Gastrocnemius medialis (tissue), 4 donors: ENCODE measurements around the gene PRELID1. TPM values are rescaled to one million over a fixed set of nuclear protein-coding genes. Genes with fewer than 3 reads are reported as not detected.

Experiments used
- ATAC-seq, 2 donors: fragments of 150-250 bp; one replicate each; pipeline ENCODE4 v1.9.1; 2016
- DNase-seq, 2 donors: peaks; one replicate each; pipeline ENCODE4 v3.0.0-alpha.2; 2019
- H3K27ac ChIP-seq, 4 donors: fragments of 200-600 bp; sonication (generic); 1 replicate in 1 of 4; 2 replicates in 3 of 4; pipeline ENCODE4 v1.5.1; 2016 to 2018; ENCODE audit warnings: mild to moderate bottlenecking in 2 of 4, moderate library complexity in 1 of 4
- H3K27me3 ChIP-seq, 3 donors: fragments of 200-600 bp; sonication (generic) in 2 of 3; 1 replicate in 1 of 3; 2 replicates in 2 of 3; pipeline versions ENCODE4 v1.5.1 to v1.6.0; 2016 to 2019; ENCODE audit warnings: mild to moderate bottlenecking in 1 of 3, moderate library complexity in 1 of 3
- H3K36me3 ChIP-seq, 2 donors: fragments of 200-600 bp; sonication (generic) in 1 of 2; one replicate each; pipeline ENCODE4 v1.5.1; 2017 to 2018
- H3K4me1 ChIP-seq, 2 donors: fragments of 200-600 bp; sonication (generic) in 1 of 2; one replicate each; pipeline ENCODE4 v1.5.1; 2016 to 2017; ENCODE audit warnings: mild to moderate bottlenecking in 2 of 2
- H3K4me3 ChIP-seq, 4 donors: fragments of 200-600 bp; sonication (generic) in 3 of 4; 1 replicate in 1 of 4; 2 replicates in 3 of 4; pipeline ENCODE4 v1.5.1; 2016 to 2019; ENCODE audit warnings: mild to moderate bottlenecking in 2 of 4
- H3K9me3 ChIP-seq, 3 donors: fragments of 200-600 bp; sonication (generic) in 2 of 3; 1 replicate in 1 of 3; 2 replicates in 2 of 3; pipeline ENCODE4 v1.5.1; 2016 to 2019
- POLR2A ChIP-seq, 2 donors: fragments of 450-650 bp; IDR thresholded peaks; one replicate each; pipeline ENCODE4 v1.6.1; 2017; ENCODE audit warnings: antibody characterized with exemption in 2 of 2, mild to moderate bottlenecking in 2 of 2, moderate library complexity in 2 of 2
- in situ Hi-C, 4 donors: fragments of 200-750 bp; cut with MboI; loops; one replicate each; pipeline versions ENCODE4 v1.15.0 to v1.8.0; 2017; ENCODE audit warnings: low sequenced_read_pairs in 4 of 4
- intact Hi-C: fragments of 100-400 bp; cut with DNase I; formaldehyde crosslinking; loops from one replicate; pipeline ENCODE4 v1.15.1; 2023; ENCODE audit warnings: low total_unique reads
- total RNA-seq, 4 donors: library from RNA; depleted of rRNA; stranded (reverse); fragments of >200 nt; gene quantifications; one replicate each; pipeline versions ENCODE4 v1.1.0 to v1.2.3, GENCODE V29; 2016
- TF ChIP-seq, protein P1 (sequence below), 5 experiments: fragments of 450-650 bp in 3 of 5; fragments of 200-600 bp in 2 of 5; sonication (generic) in 2 of 5; IDR thresholded peaks in 4 of 5; conservative IDR thresholded peaks in 1 of 5; 1 replicate in 4 of 5; 2 replicates in 1 of 5; pipeline ENCODE4 v1.5.1; 2016 to 2019; ENCODE audit warnings: antibody characterized with exemption in 5 of 5, mild to moderate bottlenecking in 3 of 5, moderate library complexity in 3 of 5

PRELID1 gene
- total RNA-seq, 4 donors from 2014 or later = 13.4 to 45.8 (median 28.2) TPM

DNA sequence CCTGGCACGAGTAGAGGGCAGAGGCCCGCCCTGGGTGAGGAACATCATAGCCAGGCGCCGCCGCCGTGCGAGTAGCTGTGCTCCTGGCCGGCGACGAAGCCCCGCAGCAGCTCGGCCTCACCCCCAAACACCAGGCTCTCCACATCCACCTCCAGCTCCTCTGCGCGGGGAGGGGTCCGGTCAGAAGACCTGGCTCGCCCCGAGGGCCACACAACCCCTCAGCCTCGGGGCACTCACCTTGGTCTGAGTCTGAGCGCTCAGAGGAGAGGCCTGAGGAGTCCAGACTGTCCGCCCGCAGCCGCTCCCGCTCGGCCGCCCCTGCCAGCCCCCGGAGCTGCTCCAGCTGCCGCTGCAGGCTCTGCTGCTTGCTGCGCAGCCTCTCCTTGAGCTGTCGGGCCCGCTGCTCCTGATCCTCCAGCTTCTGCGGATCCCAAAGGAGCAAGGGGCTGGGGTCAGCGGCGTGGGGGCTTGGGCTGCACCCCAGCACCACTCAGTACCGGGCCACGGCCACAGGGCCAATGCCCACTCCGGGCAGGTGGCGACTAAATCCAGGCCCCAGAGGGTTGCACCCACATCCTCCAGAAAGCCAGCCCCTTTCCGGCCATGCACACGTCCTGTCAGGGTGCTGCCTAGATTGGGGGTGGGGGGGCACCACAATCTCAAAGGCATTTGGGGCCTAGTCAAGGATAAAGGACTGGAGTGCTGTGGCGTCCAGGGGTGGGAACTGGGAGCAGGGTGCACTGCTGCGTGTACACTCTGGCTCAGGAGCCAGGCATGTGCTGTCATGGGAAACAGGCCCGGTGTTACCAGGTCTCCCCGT, 4.2 kb downstream of the PRELID1 start:
- TF ChIP-seq POLR2A (IDR thresholded peaks at IDR 0.05) = no peak
- TF ChIP-seq, protein P1, sequence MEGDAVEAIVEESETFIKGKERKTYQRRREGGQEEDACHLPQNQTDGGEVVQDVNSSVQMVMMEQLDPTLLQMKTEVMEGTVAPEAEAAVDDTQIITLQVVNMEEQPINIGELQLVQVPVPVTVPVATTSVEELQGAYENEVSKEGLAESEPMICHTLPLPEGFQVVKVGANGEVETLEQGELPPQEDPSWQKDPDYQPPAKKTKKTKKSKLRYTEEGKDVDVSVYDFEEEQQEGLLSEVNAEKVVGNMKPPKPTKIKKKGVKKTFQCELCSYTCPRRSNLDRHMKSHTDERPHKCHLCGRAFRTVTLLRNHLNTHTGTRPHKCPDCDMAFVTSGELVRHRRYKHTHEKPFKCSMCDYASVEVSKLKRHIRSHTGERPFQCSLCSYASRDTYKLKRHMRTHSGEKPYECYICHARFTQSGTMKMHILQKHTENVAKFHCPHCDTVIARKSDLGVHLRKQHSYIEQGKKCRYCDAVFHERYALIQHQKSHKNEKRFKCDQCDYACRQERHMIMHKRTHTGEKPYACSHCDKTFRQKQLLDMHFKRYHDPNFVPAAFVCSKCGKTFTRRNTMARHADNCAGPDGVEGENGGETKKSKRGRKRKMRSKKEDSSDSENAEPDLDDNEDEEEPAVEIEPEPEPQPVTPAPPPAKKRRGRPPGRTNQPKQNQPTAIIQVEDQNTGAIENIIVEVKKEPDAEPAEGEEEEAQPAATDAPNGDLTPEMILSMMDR (IDR thresholded peaks at IDR 0.05 in 4 of 5, conservative IDR thresholded peaks at IDR 0.05 in 1 of 5) = no peak
- Histone ChIP-seq H3K36me3 (peaks cover 0 to 22% of the 10 kb centered on the region in 2 donors), H3K27me3 (no peaks in the 10 kb centered on the region), H3K9me3 (no peaks in the 10 kb centered on the region), H3K4me1 (peaks cover 35 to 45% of the 10 kb centered on the region in 2 donors), H3K4me3 (no peak overlapping the region), H3K27ac (peak overlapping the region; percentile 63 to 79 (median 76))
- in situ Hi-C loops (loop anchor here in 1 of 4 donors (10.0 kb wide), 1 partner anchor 183 kb away; no protein-coding TSS in a partner anchor), intact Hi-C loops (no loop called here)
- DNase-seq (no peak), ATAC-seq (no peak)

DNA sequence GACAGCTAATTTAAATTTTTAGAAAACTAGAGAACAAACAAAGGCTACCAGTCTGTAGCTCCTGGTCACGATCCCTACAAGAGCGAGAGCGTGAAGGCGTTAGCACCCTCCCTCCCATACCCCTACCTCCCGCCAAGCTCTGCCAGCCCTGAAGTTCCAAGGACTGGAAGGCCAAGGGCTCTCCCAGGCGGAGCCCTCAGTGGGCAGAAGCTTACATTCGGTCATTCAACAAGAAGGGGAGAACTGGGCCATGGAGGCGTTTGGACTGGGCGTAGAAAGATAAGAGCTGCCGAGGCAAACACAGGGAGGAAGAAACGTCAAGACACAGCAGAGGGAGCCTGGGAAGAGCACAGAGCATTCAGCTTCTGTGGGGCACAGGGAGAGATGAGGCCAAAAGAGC, 5.1 kb downstream of the PRELID1 start:
- H3K36me3 ChIP-seq = peaks cover 0 to 22% of the 10 kb centered on the region in 2 donors
- no peak for TF ChIP-seq POLR2A (IDR thresholded peaks at IDR 0.05)
- TF ChIP-seq, protein P1 (IDR thresholded peaks at IDR 0.05 in 4 of 5, conservative IDR thresholded peaks at IDR 0.05 in 1 of 5) = no peak
- H3K27ac ChIP-seq = peak overlapping the region; percentile 63 to 79 (median 76)
- intact Hi-C loops (no loop called here), in situ Hi-C loops (loop anchor here in 1 of 4 donors (10.0 kb wide), 1 partner anchor 184 kb away; no protein-coding TSS in a partner anchor)
- ATAC-seq = no peak
- H3K4me3 ChIP-seq = no peak overlapping the region
- H3K27me3 ChIP-seq = no peaks in the 10 kb centered on the region
- DNase-seq = no peak
- peaks cover 37 to 41% of the 10 kb centered on the region in 2 donors for H3K4me1 ChIP-seq
- no peaks in the 10 kb centered on the region for H3K9me3 ChIP-seq

DNA sequence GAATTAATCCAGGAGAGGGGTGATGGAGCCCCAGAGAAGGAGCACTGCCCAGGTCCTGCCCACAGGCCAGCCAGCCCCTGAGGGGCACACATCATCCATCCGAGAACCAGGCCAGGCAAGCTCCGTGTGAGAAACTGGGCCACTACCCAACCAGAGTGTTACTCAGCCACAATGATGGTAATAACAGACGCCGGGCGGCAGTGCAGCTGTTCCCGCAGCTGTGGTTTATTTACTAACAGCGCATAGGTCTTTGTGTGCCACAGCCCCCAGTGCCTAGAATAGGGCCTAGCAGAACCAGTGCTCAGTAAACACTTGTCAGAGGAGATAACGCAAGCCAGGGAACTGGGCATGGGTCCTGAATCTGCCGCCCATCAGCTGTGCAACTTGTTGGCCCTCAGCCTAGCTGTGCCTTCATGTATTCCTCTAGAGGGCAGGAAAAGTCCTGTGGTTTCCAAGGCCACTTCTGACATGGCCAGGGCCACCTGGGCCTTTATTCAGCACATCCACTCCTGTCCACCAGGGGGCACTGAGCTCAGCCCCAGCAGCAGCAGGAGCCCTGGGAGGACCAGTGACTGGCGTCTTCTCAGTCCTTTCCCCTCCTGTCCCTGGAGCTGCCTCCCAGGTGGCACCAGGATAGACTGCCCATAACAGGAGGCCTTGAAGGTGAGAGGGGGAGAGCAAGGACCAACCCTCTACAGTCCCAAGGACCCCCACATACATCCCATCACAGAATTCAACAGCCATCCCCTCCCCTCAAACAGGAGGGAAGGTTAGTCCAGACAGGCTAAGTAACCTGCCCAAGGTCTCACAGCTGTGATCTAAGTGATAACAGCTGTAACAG, 6.0 kb downstream of the PRELID1 start:
- H3K4me1 ChIP-seq = peaks cover 32 to 38% of the 10 kb centered on the region in 2 donors
- H3K36me3 ChIP-seq = peaks cover 0 to 22% of the 10 kb centered on the region in 2 donors
- H3K9me3 ChIP-seq = no peaks in the 10 kb centered on the region
- in situ Hi-C loops = loop anchor here in 1 of 4 donors (10.0 kb wide), 1 partner anchor 185 kb away; no protein-coding TSS in a partner anchor
- DNase-seq (peak; percentile 63 to 89), ATAC-seq (peak; percentile 57 to 71)
- TF ChIP-seq, protein P1 (IDR thresholded peaks at IDR 0.05 in 4 of 5, conservative IDR thresholded peaks at IDR 0.05 in 1 of 5) = peak; percentile 83 to 95 (median 87)
- TF ChIP-seq POLR2A (IDR thresholded peaks at IDR 0.05) = no peak
- H3K4me3 ChIP-seq = no peak overlapping the region
- peak overlapping the region; percentile 63 to 79 (median 76) for H3K27ac ChIP-seq
- H3K27me3 ChIP-seq = no peaks in the 10 kb centered on the region
- intact Hi-C loops = loop anchor here (5.0 kb wide), 2 partner anchors 58 to 148 kb away; no protein-coding TSS in a partner anchor

DNA sequence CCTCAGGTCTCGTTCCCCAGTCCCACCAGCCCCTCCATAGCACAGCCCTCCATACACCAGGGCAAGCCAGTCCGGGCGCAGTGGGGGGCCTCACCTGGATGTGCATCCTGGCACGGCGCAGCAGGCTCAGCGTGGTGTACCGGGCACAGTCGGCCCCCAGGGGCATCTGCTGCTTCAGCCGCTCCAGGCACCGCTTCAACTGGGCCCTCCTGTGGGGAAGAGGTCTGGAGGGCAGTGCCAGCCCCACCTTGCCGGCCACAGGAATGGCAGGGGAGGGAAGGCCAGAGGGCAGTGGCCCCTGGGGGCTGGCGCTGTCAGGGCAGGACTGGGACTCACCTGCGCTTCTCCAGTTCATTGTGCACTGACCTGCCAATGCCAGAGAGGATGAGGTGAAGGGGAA, 6.7 kb downstream of the PRELID1 start:
- Histone ChIP-seq H3K9me3 (no peaks in the 10 kb centered on the region), H3K4me1 (peaks cover 28 to 30% of the 10 kb centered on the region in 2 donors), H3K4me3 (no peak overlapping the region), H3K36me3 (peaks cover 0 to 19% of the 10 kb centered on the region in 2 donors), H3K27me3 (no peaks in the 10 kb centered on the region), H3K27ac (peak overlapping the region; percentile 63 to 79 (median 76))
- TF ChIP-seq POLR2A (IDR thresholded peaks at IDR 0.05) = no peak
- TF ChIP-seq, protein P1 (IDR thresholded peaks at IDR 0.05 in 4 of 5, conservative IDR thresholded peaks at IDR 0.05 in 1 of 5) = no peak
- ATAC-seq (no peak), DNase-seq (peak in 1 of 2 donors; percentile 17)
- in situ Hi-C loops (no loop called here), intact Hi-C loops (loop anchor here (5.0 kb wide), 2 partner anchors 57 to 147 kb away; no protein-coding TSS in a partner anchor)
